ENCODE measurements around the gene HOXA2. TPM values are rescaled to one million over a fixed set of nuclear protein-coding genes. Genes with fewer than 3 reads are reported as not detected.

Gene HOXA2
- total and polyA plus RNA-seq, 2 of the 8 experiments (the other 6 are each of a cell fraction or from before 2014, with no cell fraction given): not detected

DNA sequence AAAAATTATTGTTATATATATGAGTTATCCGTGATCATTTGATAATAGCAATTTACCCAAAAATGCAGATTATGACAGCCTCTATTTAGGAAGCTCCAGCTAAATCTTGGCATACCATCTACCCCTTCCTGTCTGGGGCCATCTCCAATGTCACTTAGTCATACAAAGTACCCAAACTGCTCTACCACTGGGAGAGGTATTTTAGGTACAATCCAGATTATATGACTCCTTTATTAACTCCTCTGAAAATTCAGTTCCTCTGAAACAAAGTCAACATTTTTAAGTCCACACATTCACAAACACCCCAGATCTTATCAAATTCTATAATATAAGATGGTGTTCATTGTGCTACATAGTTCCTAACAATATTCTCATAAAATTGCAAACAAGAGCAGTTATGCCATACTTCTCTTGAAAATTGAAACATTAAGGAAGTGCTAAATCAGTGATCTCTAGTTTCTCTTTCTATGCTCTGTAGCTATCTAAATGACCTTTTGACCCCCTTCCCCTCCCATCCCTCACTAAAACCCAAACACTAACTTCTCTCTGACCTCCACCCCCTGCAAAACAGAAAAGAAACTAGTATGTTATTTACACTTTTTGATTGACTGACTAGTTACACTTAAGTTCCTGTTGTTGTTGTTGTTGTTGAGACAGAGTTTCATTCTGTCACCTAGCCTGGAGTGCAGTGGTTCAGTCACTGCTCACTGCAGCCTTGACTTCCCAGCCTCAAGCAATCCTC lies 23.1 kb downstream of the HOXA2 start (continued):
- TF ChIP-seq, protein P1, sequence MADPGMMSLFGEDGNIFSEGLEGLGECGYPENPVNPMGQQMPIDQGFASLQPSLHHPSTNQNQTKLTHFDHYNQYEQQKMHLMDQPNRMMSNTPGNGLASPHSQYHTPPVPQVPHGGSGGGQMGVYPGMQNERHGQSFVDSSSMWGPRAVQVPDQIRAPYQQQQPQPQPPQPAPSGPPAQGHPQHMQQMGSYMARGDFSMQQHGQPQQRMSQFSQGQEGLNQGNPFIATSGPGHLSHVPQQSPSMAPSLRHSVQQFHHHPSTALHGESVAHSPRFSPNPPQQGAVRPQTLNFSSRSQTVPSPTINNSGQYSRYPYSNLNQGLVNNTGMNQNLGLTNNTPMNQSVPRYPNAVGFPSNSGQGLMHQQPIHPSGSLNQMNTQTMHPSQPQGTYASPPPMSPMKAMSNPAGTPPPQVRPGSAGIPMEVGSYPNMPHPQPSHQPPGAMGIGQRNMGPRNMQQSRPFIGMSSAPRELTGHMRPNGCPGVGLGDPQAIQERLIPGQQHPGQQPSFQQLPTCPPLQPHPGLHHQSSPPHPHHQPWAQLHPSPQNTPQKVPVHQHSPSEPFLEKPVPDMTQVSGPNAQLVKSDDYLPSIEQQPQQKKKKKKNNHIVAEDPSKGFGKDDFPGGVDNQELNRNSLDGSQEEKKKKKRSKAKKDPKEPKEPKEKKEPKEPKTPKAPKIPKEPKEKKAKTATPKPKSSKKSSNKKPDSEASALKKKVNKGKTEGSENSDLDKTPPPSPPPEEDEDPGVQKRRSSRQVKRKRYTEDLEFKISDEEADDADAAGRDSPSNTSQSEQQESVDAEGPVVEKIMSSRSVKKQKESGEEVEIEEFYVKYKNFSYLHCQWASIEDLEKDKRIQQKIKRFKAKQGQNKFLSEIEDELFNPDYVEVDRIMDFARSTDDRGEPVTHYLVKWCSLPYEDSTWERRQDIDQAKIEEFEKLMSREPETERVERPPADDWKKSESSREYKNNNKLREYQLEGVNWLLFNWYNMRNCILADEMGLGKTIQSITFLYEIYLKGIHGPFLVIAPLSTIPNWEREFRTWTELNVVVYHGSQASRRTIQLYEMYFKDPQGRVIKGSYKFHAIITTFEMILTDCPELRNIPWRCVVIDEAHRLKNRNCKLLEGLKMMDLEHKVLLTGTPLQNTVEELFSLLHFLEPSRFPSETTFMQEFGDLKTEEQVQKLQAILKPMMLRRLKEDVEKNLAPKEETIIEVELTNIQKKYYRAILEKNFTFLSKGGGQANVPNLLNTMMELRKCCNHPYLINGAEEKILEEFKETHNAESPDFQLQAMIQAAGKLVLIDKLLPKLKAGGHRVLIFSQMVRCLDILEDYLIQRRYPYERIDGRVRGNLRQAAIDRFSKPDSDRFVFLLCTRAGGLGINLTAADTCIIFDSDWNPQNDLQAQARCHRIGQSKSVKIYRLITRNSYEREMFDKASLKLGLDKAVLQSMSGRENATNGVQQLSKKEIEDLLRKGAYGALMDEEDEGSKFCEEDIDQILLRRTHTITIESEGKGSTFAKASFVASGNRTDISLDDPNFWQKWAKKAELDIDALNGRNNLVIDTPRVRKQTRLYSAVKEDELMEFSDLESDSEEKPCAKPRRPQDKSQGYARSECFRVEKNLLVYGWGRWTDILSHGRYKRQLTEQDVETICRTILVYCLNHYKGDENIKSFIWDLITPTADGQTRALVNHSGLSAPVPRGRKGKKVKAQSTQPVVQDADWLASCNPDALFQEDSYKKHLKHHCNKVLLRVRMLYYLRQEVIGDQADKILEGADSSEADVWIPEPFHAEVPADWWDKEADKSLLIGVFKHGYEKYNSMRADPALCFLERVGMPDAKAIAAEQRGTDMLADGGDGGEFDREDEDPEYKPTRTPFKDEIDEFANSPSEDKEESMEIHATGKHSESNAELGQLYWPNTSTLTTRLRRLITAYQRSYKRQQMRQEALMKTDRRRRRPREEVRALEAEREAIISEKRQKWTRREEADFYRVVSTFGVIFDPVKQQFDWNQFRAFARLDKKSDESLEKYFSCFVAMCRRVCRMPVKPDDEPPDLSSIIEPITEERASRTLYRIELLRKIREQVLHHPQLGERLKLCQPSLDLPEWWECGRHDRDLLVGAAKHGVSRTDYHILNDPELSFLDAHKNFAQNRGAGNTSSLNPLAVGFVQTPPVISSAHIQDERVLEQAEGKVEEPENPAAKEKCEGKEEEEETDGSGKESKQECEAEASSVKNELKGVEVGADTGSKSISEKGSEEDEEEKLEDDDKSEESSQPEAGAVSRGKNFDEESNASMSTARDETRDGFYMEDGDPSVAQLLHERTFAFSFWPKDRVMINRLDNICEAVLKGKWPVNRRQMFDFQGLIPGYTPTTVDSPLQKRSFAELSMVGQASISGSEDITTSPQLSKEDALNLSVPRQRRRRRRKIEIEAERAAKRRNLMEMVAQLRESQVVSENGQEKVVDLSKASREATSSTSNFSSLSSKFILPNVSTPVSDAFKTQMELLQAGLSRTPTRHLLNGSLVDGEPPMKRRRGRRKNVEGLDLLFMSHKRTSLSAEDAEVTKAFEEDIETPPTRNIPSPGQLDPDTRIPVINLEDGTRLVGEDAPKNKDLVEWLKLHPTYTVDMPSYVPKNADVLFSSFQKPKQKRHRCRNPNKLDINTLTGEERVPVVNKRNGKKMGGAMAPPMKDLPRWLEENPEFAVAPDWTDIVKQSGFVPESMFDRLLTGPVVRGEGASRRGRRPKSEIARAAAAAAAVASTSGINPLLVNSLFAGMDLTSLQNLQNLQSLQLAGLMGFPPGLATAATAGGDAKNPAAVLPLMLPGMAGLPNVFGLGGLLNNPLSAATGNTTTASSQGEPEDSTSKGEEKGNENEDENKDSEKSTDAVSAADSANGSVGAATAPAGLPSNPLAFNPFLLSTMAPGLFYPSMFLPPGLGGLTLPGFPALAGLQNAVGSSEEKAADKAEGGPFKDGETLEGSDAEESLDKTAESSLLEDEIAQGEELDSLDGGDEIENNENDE (IDR thresholded peaks at IDR 0.05; ENCODE audit: insufficient replicate concordance, low read length): no peak
- TF ChIP-seq RNF2 (IDR thresholded peaks at IDR 0.05; ENCODE audit: borderline replicate concordance, low read depth, low read length, missing control alignments, poor library complexity, severe bottlenecking): no peak
- no peak for TF ChIP-seq TAF7 (optimal IDR thresholded peaks at IDR 0.05; ENCODE audit: borderline replicate concordance, low read depth, low read length)
- TF ChIP-seq EP300 (IDR thresholded peaks at IDR 0.05; ENCODE audit: borderline replicate concordance in 1 of 2, low read depth in 2 of 2, low read length in 2 of 2): no peak
- no peak for TF ChIP-seq JUN (IDR thresholded peaks at IDR 0.05; ENCODE audit: low read depth, low read length)
- TF ChIP-seq, protein P2, sequence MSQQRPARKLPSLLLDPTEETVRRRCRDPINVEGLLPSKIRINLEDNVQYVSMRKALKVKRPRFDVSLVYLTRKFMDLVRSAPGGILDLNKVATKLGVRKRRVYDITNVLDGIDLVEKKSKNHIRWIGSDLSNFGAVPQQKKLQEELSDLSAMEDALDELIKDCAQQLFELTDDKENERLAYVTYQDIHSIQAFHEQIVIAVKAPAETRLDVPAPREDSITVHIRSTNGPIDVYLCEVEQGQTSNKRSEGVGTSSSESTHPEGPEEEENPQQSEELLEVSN (IDR thresholded peaks at IDR 0.05): no peak
- TF ChIP-seq BCL11A (IDR thresholded peaks at IDR 0.05; ENCODE audit: low read depth in 2 of 2, low read length in 2 of 2): no peak
- TF ChIP-seq NANOG (IDR thresholded peaks at IDR 0.05; ENCODE audit: insufficient read depth, low read depth, low read length, poor library complexity, severe bottlenecking): no peak
